Measurements from ENCODE around the gene VKORC1L1.
"Not testable (repeated sequence)": the region's sequence is repeated elsewhere in the genome, so short reads cannot be mapped to it uniquely, and the experiment has no call there.

The VKORC1L1 gene

GRCh38 chr7:65938336-65938895, 65.5 kb downstream of the VKORC1L1 start:
- DNase-seq (ENCODE audit: low read depth in 2 of 2): no peak

- not testable (repeated sequence) for DNase-seq (ENCODE audit: low read depth in 2 of 2)
Observed at GRCh38 chr7:65945787-65946186, 72.9 kb downstream of the VKORC1L1 start.

- no peak for DNase-seq (ENCODE audit: low read depth in 2 of 2)
Observed at GRCh38 chr7:65946904-65947303, 74.0 kb downstream of the VKORC1L1 start.

GRCh38 chr7:65951837-65952578, 79.1 kb downstream of the VKORC1L1 start:
- no peak for DNase-seq (ENCODE audit: low read depth in 2 of 2)

GRCh38 chr7:65953001-65953720, 80.3 kb downstream of the VKORC1L1 start:
- no peak for DNase-seq (ENCODE audit: low read depth in 2 of 2)

- DNase-seq (ENCODE audit: low read depth in 2 of 2): no peak
Observed at GRCh38 chr7:65953890-65954450, 81.1 kb downstream of the VKORC1L1 start.

- DNase-seq (ENCODE audit: low read depth in 2 of 2): no peak
Observed at GRCh38 chr7:65955718-65956117, 82.8 kb downstream of the VKORC1L1 start.

GRCh38 chr7:65960351-65961074, 87.6 kb downstream of the VKORC1L1 start:
- no peak for DNase-seq (ENCODE audit: low read depth in 2 of 2)

- no peak for DNase-seq (ENCODE audit: low read depth in 2 of 2)
Observed at GRCh38 chr7:65962033-65962432, 89.2 kb downstream of the VKORC1L1 start.

- DNase-seq (ENCODE audit: low read depth in 2 of 2): not testable (repeated sequence)
Observed at GRCh38 chr7:65964671-65965070, 91.8 kb downstream of the VKORC1L1 start.

- no peak for DNase-seq (ENCODE audit: low read depth in 2 of 2)
Observed at GRCh38 chr7:65966146-65966545, 93.3 kb downstream of the VKORC1L1 start.

GRCh38 chr7:65967361-65968155, 94.7 kb downstream of the VKORC1L1 start:
- no peak for DNase-seq (ENCODE audit: low read depth in 2 of 2)

GRCh38 chr7:65968256-65969185, 95.6 kb downstream of the VKORC1L1 start:
- no peak for DNase-seq (ENCODE audit: low read depth in 2 of 2)

- DNase-seq (ENCODE audit: low read depth in 2 of 2): no peak
Observed at GRCh38 chr7:65971021-65971420, 98.1 kb downstream of the VKORC1L1 start.

- no peak for DNase-seq (ENCODE audit: low read depth in 2 of 2)
Observed at GRCh38 chr7:65972976-65973375, 100.1 kb downstream of the VKORC1L1 start.

GRCh38 chr7:65974191-65974801, 101.4 kb downstream of the VKORC1L1 start:
- DNase-seq (ENCODE audit: low read depth in 2 of 2): no peak

GRCh38 chr7:65974876-65975275, 102.0 kb downstream of the VKORC1L1 start:
- DNase-seq (ENCODE audit: low read depth in 2 of 2): no peak

GRCh38 chr7:65975814-65976445, 103.1 kb downstream of the VKORC1L1 start:
- no peak for DNase-seq (ENCODE audit: low read depth in 2 of 2)

- no peak for DNase-seq (ENCODE audit: low read depth in 2 of 2)
Observed at GRCh38 chr7:65976659-65977196, 103.9 kb downstream of the VKORC1L1 start.
